ENCODE measurements around the gene THAP2. TPM values are rescaled to one million over a fixed set of nuclear protein-coding genes. Genes with fewer than 3 reads are reported as not detected.

THAP2 gene
- total RNA-seq, 1 experiment from 2014 or later: 2.7 TPM

GRCh38 chr12:71649401-71649800, 14.7 kb upstream of the THAP2 start:
- POLR2A ChIA-PET: no interaction called here
- intact Hi-C loops (cut with micrococcal nuclease; ENCODE audit: unreplicated experiment): no loop called here
- TF ChIP-seq, protein P1, sequence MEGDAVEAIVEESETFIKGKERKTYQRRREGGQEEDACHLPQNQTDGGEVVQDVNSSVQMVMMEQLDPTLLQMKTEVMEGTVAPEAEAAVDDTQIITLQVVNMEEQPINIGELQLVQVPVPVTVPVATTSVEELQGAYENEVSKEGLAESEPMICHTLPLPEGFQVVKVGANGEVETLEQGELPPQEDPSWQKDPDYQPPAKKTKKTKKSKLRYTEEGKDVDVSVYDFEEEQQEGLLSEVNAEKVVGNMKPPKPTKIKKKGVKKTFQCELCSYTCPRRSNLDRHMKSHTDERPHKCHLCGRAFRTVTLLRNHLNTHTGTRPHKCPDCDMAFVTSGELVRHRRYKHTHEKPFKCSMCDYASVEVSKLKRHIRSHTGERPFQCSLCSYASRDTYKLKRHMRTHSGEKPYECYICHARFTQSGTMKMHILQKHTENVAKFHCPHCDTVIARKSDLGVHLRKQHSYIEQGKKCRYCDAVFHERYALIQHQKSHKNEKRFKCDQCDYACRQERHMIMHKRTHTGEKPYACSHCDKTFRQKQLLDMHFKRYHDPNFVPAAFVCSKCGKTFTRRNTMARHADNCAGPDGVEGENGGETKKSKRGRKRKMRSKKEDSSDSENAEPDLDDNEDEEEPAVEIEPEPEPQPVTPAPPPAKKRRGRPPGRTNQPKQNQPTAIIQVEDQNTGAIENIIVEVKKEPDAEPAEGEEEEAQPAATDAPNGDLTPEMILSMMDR (IDR thresholded peaks at IDR 0.05; ENCODE audit: insufficient read depth in 1 of 2, low read depth in 1 of 2, low read length in 1 of 2, severe bottlenecking in 1 of 2, unreplicated experiment in 1 of 2): no peak
- Histone ChIP-seq H3K4me1 (no peaks in the 10 kb centered on the region), H3K9me3 (no peaks in the 10 kb centered on the region), H3K36me3 (ENCODE audit: control insufficient read depth, insufficient read depth, low read length) (no peaks in the 10 kb centered on the region), H3K27me3 (replicated peaks; ENCODE audit: control insufficient read depth, insufficient read depth, low read length) (no peaks in the 10 kb centered on the region), H3K4me3 (ENCODE audit: low read depth, low read length) (no peak overlapping the region)
- CTCF ChIA-PET: no interaction called here
- peaks cover 38% of the 10 kb centered on the region for H3K36me3 Mint-ChIP-seq (ENCODE audit: insufficient read depth, unreplicated experiment)
- no peak overlapping the region for H3K27ac Mint-ChIP-seq (ENCODE audit: unreplicated experiment)
- H3K4me1 Mint-ChIP-seq (ENCODE audit: low read depth, unreplicated experiment): peaks cover 7% of the 10 kb centered on the region
- peaks cover 1% of the 10 kb centered on the region for H3K9me3 Mint-ChIP-seq (ENCODE audit: unreplicated experiment)
- no TSS peak for BruUV-seq (replicated peaks)
- no peak overlapping the region for H3K4me3 Mint-ChIP-seq (ENCODE audit: unreplicated experiment)
- no peaks in the 10 kb centered on the region for H3K27me3 Mint-ChIP-seq (ENCODE audit: insufficient read depth, unreplicated experiment)
- no peak for DNase-seq

- Mint-ChIP-seq H3K4me3 (ENCODE audit: unreplicated experiment) (no peak overlapping the region), H3K4me1 (ENCODE audit: low read depth, unreplicated experiment) (no peaks in the 10 kb centered on the region), H3K36me3 (ENCODE audit: insufficient read depth, unreplicated experiment) (peaks cover 29% of the 10 kb centered on the region), H3K9me3 (ENCODE audit: unreplicated experiment) (no peaks in the 10 kb centered on the region), H3K27ac (ENCODE audit: unreplicated experiment) (no peak overlapping the region), H3K27me3 (ENCODE audit: insufficient read depth, unreplicated experiment) (no peaks in the 10 kb centered on the region)
- no peaks in the 10 kb centered on the region for H3K27me3 ChIP-seq (replicated peaks; ENCODE audit: control insufficient read depth, insufficient read depth, low read length)
- intact Hi-C loops (cut with micrococcal nuclease; ENCODE audit: unreplicated experiment): no loop called here
- no peak overlapping the region for H3K4me3 ChIP-seq (ENCODE audit: low read depth, low read length)
- no peak for DNase-seq
- TF ChIP-seq, protein P1 (IDR thresholded peaks at IDR 0.05; ENCODE audit: insufficient read depth in 1 of 2, low read depth in 1 of 2, low read length in 1 of 2, severe bottlenecking in 1 of 2, unreplicated experiment in 1 of 2): no peak
- BruUV-seq (replicated peaks): no TSS peak
- CTCF ChIA-PET: no interaction called here
- POLR2A ChIA-PET: no interaction called here
- H3K9me3 ChIP-seq: no peaks in the 10 kb centered on the region
- no peaks in the 10 kb centered on the region for H3K36me3 ChIP-seq (ENCODE audit: control insufficient read depth, insufficient read depth, low read length)
- no peaks in the 10 kb centered on the region for H3K4me1 ChIP-seq
These were observed 11.4 kb upstream of the THAP2 start for GRCh38 chr12:71652656-71653055.

DNA sequence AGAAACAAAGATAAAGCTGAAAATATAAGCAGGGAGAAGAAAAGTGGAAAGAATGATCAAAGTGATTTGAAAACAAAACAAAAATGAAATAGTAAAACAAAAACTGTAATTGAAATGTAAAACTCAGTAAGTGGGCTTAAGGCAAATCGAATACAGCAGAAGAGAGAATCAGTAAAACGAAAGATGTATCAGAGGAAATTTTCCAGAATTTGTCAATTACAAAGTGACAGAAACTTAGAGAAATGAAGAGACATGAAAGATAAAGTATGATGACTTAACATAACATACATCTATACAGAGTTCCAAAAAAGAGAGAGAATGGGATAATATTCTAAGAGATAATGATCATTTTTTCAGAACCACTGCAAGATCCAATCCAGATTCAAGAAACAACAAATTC, 11.0 kb upstream of the THAP2 start:
- ChIA-PET POLR2A (no interaction called here), CTCF (no interaction called here)
- DNase-seq: no peak
- no peak overlapping the region for H3K27ac Mint-ChIP-seq (ENCODE audit: unreplicated experiment)
- no peaks in the 10 kb centered on the region for H3K27me3 Mint-ChIP-seq (ENCODE audit: insufficient read depth, unreplicated experiment)
- H3K36me3 ChIP-seq (ENCODE audit: control insufficient read depth, insufficient read depth, low read length): no peaks in the 10 kb centered on the region
- no peaks in the 10 kb centered on the region for H3K9me3 ChIP-seq
- H3K4me1 ChIP-seq: no peaks in the 10 kb centered on the region
- no peaks in the 10 kb centered on the region for H3K27me3 ChIP-seq (replicated peaks; ENCODE audit: control insufficient read depth, insufficient read depth, low read length)
- H3K4me3 ChIP-seq (ENCODE audit: low read depth, low read length): no peak overlapping the region
- no TSS peak for BruUV-seq (replicated peaks)
- no peaks in the 10 kb centered on the region for H3K9me3 Mint-ChIP-seq (ENCODE audit: unreplicated experiment)
- intact Hi-C loops (cut with micrococcal nuclease; ENCODE audit: unreplicated experiment): no loop called here
- H3K4me3 Mint-ChIP-seq (ENCODE audit: unreplicated experiment): no peak overlapping the region
- TF ChIP-seq, protein P1 (IDR thresholded peaks at IDR 0.05; ENCODE audit: insufficient read depth in 1 of 2, low read depth in 1 of 2, low read length in 1 of 2, severe bottlenecking in 1 of 2, unreplicated experiment in 1 of 2): no peak
- no peaks in the 10 kb centered on the region for H3K4me1 Mint-ChIP-seq (ENCODE audit: low read depth, unreplicated experiment)
- H3K36me3 Mint-ChIP-seq (ENCODE audit: insufficient read depth, unreplicated experiment): peaks cover 34% of the 10 kb centered on the region
